Natural killer cell treated with Interleukin-12 subunit alpha and Interleukin-12 subunit beta and Interleukin-15 and Interleukin-18, amount 100 ng/mL, for 72 hours (primary cell): ENCODE data around the gene CACNA1G. TPM values are rescaled to one million over a fixed set of nuclear protein-coding genes. Genes with fewer than 3 reads are reported as not detected.

Source experiments
- ATAC-seq, 2 donors: fragments of 150-1000 bp; cut with Tn5 transposase in 1 of 2; sonication (Bioruptor Pico), chemical (Tn5 transposase) in 1 of 2; 2 replicates each; pipeline ENCODE4 v1.10.0; 2021
- DNase-seq: peaks from one replicate; pipeline ENCODE4 v3.0.0; 2022; ENCODE audit warnings: low spot score
- H3K27ac Mint-ChIP-seq, 2 donors: 1 replicate in 1 of 2; 2 replicates in 1 of 2; pipeline ENCODE4 v1.8.0; 2022; ENCODE audit warnings: mixed read lengths in 2 of 2, mild to moderate bottlenecking in 1 of 2, moderate library complexity in 1 of 2
- H3K27me3 Mint-ChIP-seq, 2 donors: 1 replicate in 1 of 2; 2 replicates in 1 of 2; pipeline ENCODE4 v1.8.0; 2022; ENCODE audit warnings: mixed read lengths in 2 of 2
- H3K36me3 Mint-ChIP-seq: one replicate; pipeline ENCODE4 v1.8.0; 2022; ENCODE audit warnings: mixed read lengths
- H3K4me1 Mint-ChIP-seq, 2 donors: 1 replicate in 1 of 2; 2 replicates in 1 of 2; pipeline ENCODE4 v1.8.0; 2022; ENCODE audit warnings: low read depth in 2 of 2, mixed read lengths in 2 of 2, mild to moderate bottlenecking in 1 of 2
- H3K4me3 Mint-ChIP-seq: one replicate; pipeline ENCODE4 v1.8.0; 2022; ENCODE audit warnings: mixed read lengths
- H3K9me3 Mint-ChIP-seq: 2 replicates; pipeline ENCODE4 v1.8.0; 2022; ENCODE audit warnings: mixed read lengths
- total RNA-seq, 2 donors: library from RNA; stranded (reverse); gene quantifications; one replicate each; pipeline ENCODE4 v1.2.3, GENCODE V29; 2022

The CACNA1G gene
- total RNA-seq, 2 donors from 2014 or later = not detected

GRCh38 chr17:50658616-50659015 is 98.1 kb downstream of the CACNA1G start:
- Mint-ChIP-seq H3K4me1 (peaks cover 5 to 11% of the 10 kb centered on the region in 2 donors), H3K36me3 (no peaks in the 10 kb centered on the region)

GRCh38 chr17:50659179-50659578 is 98.7 kb downstream of the CACNA1G start:
- DNase-seq = no peak
- H3K4me1 Mint-ChIP-seq = peaks cover 5 to 11% of the 10 kb centered on the region in 2 donors
- no peaks in the 10 kb centered on the region for H3K36me3 Mint-ChIP-seq
- H3K4me3 Mint-ChIP-seq = no peak overlapping the region
- H3K9me3 Mint-ChIP-seq = no peaks in the 10 kb centered on the region
- H3K27ac Mint-ChIP-seq = no peak overlapping the region
- ATAC-seq = no peak
- H3K27me3 Mint-ChIP-seq = peaks cover 6 to 7% of the 10 kb centered on the region in 2 donors

More at GRCh38 chr17:50658616-50659015, 98.1 kb downstream of the CACNA1G start:
- H3K9me3 Mint-ChIP-seq = no peaks in the 10 kb centered on the region
- no peak for ATAC-seq
- H3K4me3 Mint-ChIP-seq = no peak overlapping the region
- no peak for DNase-seq
- no peak overlapping the region for H3K27ac Mint-ChIP-seq
- peaks cover 6 to 7% of the 10 kb centered on the region in 2 donors for H3K27me3 Mint-ChIP-seq

DNA sequence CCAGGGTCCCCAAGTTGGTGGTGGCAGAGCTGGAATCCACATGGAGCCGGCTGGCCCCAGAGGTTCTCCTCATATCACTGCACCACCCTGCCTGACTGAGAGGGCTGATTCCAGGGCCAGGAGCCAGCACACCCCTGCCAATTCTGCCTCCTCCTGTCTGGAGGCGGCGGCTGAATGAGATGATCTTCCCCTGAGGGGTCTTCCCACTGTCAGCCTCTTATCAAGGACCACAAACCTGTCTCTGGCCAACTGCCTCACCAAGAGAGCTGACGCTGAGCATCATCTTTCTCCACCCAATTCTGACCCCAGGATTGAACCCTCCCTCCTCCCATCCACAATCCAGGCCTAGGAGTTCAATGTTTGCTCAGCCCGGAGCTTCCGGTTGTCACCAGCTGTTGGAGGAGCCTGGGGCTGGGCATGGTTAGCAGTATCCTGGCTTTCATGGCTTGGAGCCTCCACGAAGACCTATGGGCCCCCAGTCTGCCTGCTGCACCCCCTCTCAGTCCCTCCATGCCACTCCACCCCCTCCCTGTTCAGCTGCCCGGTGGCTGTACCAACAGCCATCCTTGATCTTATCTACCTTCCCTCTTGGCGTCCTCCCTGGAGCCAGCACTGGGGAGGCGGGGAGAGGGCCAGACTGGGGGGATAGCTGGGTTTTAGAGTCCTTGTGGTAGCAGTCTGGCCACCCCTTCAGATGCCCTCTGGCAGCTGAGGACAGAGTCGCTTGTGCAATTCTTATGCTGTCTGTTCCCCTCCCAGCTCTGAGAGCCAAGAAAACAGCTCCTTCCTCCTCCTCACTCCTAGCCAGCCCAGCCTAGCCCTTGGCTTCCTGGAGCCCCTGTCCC is 99.7 kb downstream of the CACNA1G start:
- H3K36me3 Mint-ChIP-seq = no peaks in the 10 kb centered on the region
- peaks cover 5 to 11% of the 10 kb centered on the region in 2 donors for H3K4me1 Mint-ChIP-seq
- ATAC-seq (no peak), DNase-seq (no peak)
- no peak overlapping the region for H3K4me3 Mint-ChIP-seq
- no peaks in the 10 kb centered on the region for H3K9me3 Mint-ChIP-seq
- H3K27me3 Mint-ChIP-seq = peaks cover 6 to 7% of the 10 kb centered on the region in 2 donors
- peak overlapping the region in 1 of 2 donors; percentile 69 for H3K27ac Mint-ChIP-seq

GRCh38 chr17:50660887-50661345 is 100.4 kb downstream of the CACNA1G start:
- H3K4me1 Mint-ChIP-seq = peaks cover 5 to 11% of the 10 kb centered on the region in 2 donors
- no peaks in the 10 kb centered on the region for H3K36me3 Mint-ChIP-seq
- DNase-seq = no peak
- ATAC-seq = no peak
- H3K4me3 Mint-ChIP-seq = no peak overlapping the region
- peak overlapping the region; percentile 44 to 69 for H3K27ac Mint-ChIP-seq
- H3K27me3 Mint-ChIP-seq = peaks cover 6 to 7% of the 10 kb centered on the region in 2 donors
- no peaks in the 10 kb centered on the region for H3K9me3 Mint-ChIP-seq

- Mint-ChIP-seq H3K9me3 (no peaks in the 10 kb centered on the region), H3K27ac (peak overlapping the region; percentile 44 to 69), H3K4me3 (no peak overlapping the region), H3K4me1 (peaks cover 5 to 11% of the 10 kb centered on the region in 2 donors), H3K27me3 (peaks cover 6 to 7% of the 10 kb centered on the region in 2 donors), H3K36me3 (no peaks in the 10 kb centered on the region)
- ATAC-seq (no peak), DNase-seq (no peak)
Measured at GRCh38 chr17:50661348-50661747, 100.8 kb downstream of the CACNA1G start.

DNA sequence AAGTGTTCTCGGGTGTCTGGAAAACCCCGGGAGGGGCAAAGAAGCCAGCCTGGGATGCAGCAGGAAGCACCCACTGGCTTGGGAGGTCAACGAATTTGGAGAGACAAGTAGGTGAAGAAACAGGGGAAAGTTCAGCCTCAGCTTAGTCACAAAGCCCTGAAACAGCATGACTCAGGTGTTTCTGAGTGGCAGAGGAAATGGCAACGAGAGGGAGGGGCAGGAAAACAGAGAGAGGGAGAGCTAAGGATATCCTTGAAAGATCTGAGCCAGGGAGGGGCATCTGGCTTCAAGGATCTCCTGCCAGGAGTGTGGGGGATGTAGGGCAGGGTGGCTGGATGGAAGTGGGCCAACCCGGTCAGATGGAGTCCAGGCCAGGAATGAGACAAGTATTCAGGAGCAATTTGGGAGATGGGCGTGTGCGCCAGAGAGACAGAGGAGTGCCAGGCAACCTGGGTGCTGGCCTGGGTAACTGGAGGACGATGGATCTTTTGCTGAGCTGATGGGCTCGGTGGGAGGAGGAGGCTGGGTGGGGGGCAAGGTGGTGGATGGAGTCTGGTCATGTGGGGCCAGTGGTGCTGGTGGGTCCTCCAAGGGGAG is 101.4 kb downstream of the CACNA1G start:
- Mint-ChIP-seq H3K9me3 (no peaks in the 10 kb centered on the region), H3K27ac (peak overlapping the region; percentile 44 to 69), H3K27me3 (peaks cover 6 to 7% of the 10 kb centered on the region in 2 donors), H3K36me3 (no peaks in the 10 kb centered on the region), H3K4me3 (no peak overlapping the region), H3K4me1 (peaks cover 5 to 11% of the 10 kb centered on the region in 2 donors)
- ATAC-seq = peak in 1 of 2 donors; percentile 23
- no peak for DNase-seq

DNA sequence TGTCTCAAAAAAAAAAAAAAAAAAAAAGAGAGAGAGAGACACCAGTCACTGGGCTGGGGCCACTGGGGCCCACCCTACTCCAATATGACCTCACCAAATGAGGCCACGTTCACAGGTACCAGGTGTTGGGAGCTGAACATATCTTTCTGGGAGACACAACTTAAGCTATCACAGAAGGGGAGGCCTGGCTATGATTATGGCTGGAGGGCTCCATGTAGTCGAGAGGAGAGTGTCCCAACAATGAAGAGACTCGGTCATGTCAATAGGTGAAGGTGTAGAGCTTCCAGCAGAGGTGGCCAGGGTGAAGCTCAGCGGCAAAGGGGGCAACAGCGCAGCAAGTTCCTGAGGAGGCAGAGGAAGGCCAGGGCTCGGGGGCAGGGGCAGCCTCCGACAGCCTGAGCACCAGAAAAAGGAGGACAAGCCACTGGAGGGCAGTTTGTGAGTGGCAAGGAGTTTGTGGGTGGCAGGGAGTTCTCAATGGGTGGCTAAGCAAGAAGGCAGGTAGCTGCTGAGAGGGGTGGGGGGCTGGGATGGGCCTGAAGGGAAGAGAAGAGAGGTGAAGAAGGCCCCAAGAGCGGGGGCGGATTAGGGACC is 102.2 kb downstream of the CACNA1G start:
- ATAC-seq (no peak), DNase-seq (no peak)
- H3K27me3 Mint-ChIP-seq = peaks cover 6 to 7% of the 10 kb centered on the region in 2 donors
- H3K9me3 Mint-ChIP-seq = no peaks in the 10 kb centered on the region
- no peaks in the 10 kb centered on the region for H3K36me3 Mint-ChIP-seq
- no peak overlapping the region for H3K4me3 Mint-ChIP-seq
- peaks cover 5 to 11% of the 10 kb centered on the region in 2 donors for H3K4me1 Mint-ChIP-seq
- H3K27ac Mint-ChIP-seq = no peak overlapping the region

DNA sequence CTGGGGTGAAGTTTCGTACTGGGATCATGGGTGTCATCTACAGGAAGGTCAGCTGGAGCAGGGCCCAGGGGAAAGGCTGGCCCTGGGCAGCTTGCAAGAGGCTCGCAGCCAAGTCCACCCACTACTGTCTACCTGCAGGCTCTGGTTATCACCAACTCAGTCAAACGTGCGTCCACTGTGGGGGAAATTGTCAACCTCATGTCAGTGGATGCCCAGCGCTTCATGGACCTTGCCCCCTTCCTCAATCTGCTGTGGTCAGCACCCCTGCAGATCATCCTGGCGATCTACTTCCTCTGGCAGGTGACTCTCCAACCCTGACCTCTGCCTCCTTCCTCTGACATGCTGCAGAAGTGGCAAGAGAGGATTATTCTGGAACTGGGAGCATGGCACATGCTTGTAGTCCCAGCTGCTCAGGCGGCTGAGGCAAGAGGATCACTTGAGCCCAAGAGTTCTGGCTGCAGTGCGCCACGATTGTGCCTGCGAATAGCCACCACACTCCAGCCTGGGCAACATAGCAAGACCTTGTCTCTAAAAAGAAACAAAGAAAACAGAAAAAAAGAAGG is 103.4 kb downstream of the CACNA1G start:
- Mint-ChIP-seq H3K27ac (no peak overlapping the region), H3K36me3 (no peaks in the 10 kb centered on the region), H3K27me3 (peaks cover 7 to 8% of the 10 kb centered on the region in 2 donors), H3K4me3 (no peak overlapping the region), H3K4me1 (peaks cover 5 to 11% of the 10 kb centered on the region in 2 donors), H3K9me3 (no peaks in the 10 kb centered on the region)
- ATAC-seq (no peak), DNase-seq (no peak)

GRCh38 chr17:50664788-50665458 is 104.4 kb downstream of the CACNA1G start:
- Mint-ChIP-seq H3K4me1 (peaks cover 5 to 11% of the 10 kb centered on the region in 2 donors), H3K4me3 (no peak overlapping the region), H3K27me3 (peaks cover 7 to 8% of the 10 kb centered on the region in 2 donors), H3K36me3 (no peaks in the 10 kb centered on the region), H3K27ac (no peak overlapping the region), H3K9me3 (no peaks in the 10 kb centered on the region)
- DNase-seq = no peak
- no peak for ATAC-seq

DNA sequence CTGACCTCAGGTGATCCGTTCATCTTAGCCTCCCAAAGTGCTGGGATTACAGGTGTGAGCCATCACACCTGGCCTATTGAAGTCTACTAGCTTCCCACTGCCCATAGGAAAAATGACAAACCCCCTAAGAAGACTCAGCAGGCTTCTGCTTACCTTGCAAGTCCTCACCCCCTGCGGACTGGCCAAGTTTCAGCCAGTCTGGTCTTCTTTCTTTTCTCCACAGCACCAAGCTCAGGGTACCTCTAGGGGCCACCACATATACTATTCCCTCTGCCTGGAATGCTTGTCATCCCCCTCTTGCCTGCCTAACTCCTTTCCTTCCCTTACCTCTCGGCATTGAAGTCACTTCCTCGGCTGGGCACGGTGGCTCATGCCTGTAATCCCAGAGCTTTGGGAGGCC is 105.3 kb downstream of the CACNA1G start:
- H3K36me3 Mint-ChIP-seq = no peaks in the 10 kb centered on the region
- no peak overlapping the region for H3K4me3 Mint-ChIP-seq
- ATAC-seq (no peak), DNase-seq (no peak)
- H3K27ac Mint-ChIP-seq = no peak overlapping the region
- peaks cover 7% of the 10 kb centered on the region in 2 donors for H3K27me3 Mint-ChIP-seq
- H3K4me1 Mint-ChIP-seq = peaks cover 5 to 11% of the 10 kb centered on the region in 2 donors
- H3K9me3 Mint-ChIP-seq = no peaks in the 10 kb centered on the region

GRCh38 chr17:50666316-50666715 is 105.8 kb downstream of the CACNA1G start:
- Mint-ChIP-seq H3K27me3 (peaks cover 3 to 7% of the 10 kb centered on the region in 2 donors), H3K4me3 (no peak overlapping the region), H3K36me3 (no peaks in the 10 kb centered on the region), H3K27ac (no peak overlapping the region), H3K4me1 (peaks cover 5 to 8% of the 10 kb centered on the region in 2 donors), H3K9me3 (no peaks in the 10 kb centered on the region)
- DNase-seq = no peak
- ATAC-seq = no peak

GRCh38 chr17:50667259-50668024 is 106.9 kb downstream of the CACNA1G start:
- Mint-ChIP-seq H3K4me3 (no peak overlapping the region), H3K9me3 (no peaks in the 10 kb centered on the region), H3K27ac (no peak overlapping the region), H3K36me3 (no peaks in the 10 kb centered on the region), H3K27me3 (peaks cover 0 to 3% of the 10 kb centered on the region in 2 donors), H3K4me1 (no peaks in the 10 kb centered on the region)
- DNase-seq (no peak), ATAC-seq (no peak)
